HG02970 (cell line): ENCODE data around the gene ZNF532.
"Not testable (repeated sequence)": the region's sequence is repeated elsewhere in the genome, so short reads cannot be mapped to it uniquely, and the experiment has no call there.

ENCODE experiments used
- ATAC-seq: cut with Tn5 transposase; IDR thresholded peaks from one replicate; pipeline ENCODE4 v1.9.1; 2021; ENCODE audit warnings: mild to moderate bottlenecking, moderate library complexity, moderate number of reproducible peaks; ENCODE audit not compliant: unreplicated experiment, low FRiP score

The ZNF532 gene

GRCh38 chr18:58864146-58865032 is at the start of gene ZNF532:
Gene ZNF532, plus strand, starts transcription at chr18:58864877. CDS start in a region left out here.
- no peak for ATAC-seq

GRCh38 chr18:58819051-58819450 is 45.6 kb upstream of the ZNF532 start:
- no peak for ATAC-seq

GRCh38 chr18:58820251-58820650 is 44.4 kb upstream of the ZNF532 start:
- no peak for ATAC-seq

GRCh38 chr18:58822944-58823343 is 41.7 kb upstream of the ZNF532 start:
- no peak for ATAC-seq

GRCh38 chr18:58823412-58823811 is 41.3 kb upstream of the ZNF532 start:
- no peak for ATAC-seq

GRCh38 chr18:58826926-58827325 is 37.8 kb upstream of the ZNF532 start:
- ATAC-seq, result not testable (repeated sequence)

- ATAC-seq, result no peak
These were observed 37.2 kb upstream of the ZNF532 start for GRCh38 chr18:58827428-58827827.

- no peak for ATAC-seq
These were observed 36.8 kb upstream of the ZNF532 start for GRCh38 chr18:58827886-58828285.

GRCh38 chr18:58828399-58829121 is 36.1 kb upstream of the ZNF532 start:
- ATAC-seq, result no peak

GRCh38 chr18:58829263-58829662 is 35.4 kb upstream of the ZNF532 start:
- ATAC-seq, result no peak

GRCh38 chr18:58829886-58830285 is 34.8 kb upstream of the ZNF532 start:
- not testable (repeated sequence) for ATAC-seq

- no peak for ATAC-seq
These were observed 33.1 kb upstream of the ZNF532 start for GRCh38 chr18:58831606-58832005.

- no peak for ATAC-seq
These were observed 26.4 kb upstream of the ZNF532 start for GRCh38 chr18:58838165-58838860.

GRCh38 chr18:58838946-58839345 is 25.7 kb upstream of the ZNF532 start:
- ATAC-seq, result no peak

- no peak for ATAC-seq
These were observed 21.5 kb upstream of the ZNF532 start for GRCh38 chr18:58842978-58843687.

GRCh38 chr18:58843688-58844035 is 21.0 kb upstream of the ZNF532 start:
- ATAC-seq, result no peak

- ATAC-seq, result no peak
These were observed 19.8 kb upstream of the ZNF532 start for GRCh38 chr18:58844871-58845270.

GRCh38 chr18:58845928-58846724 is 18.6 kb upstream of the ZNF532 start:
- ATAC-seq, result no peak

- no peak for ATAC-seq
These were observed 17.1 kb upstream of the ZNF532 start for GRCh38 chr18:58847383-58848071.
